Muscle layer of colon (tissue), 2 donors: Measurements from ENCODE around the gene PCSK6.

ENCODE experiments used
- H3K27ac ChIP-seq: one replicate; pipeline ENCODE4 v1.7.0; 2013; ENCODE audit warnings: low read depth, mild to moderate bottlenecking, low read length, moderate library complexity
- H3K27me3 ChIP-seq, 2 donors: one replicate each; pipeline ENCODE4 v1.7.0; 2013; ENCODE audit warnings: low read length in 2 of 2, mild to moderate bottlenecking in 2 of 2; ENCODE audit not compliant: insufficient read depth in 2 of 2, control insufficient read depth in 1 of 2
- H3K36me3 ChIP-seq: one replicate; pipeline ENCODE4 v1.7.0; 2013; ENCODE audit warnings: mild to moderate bottlenecking, low read length; ENCODE audit not compliant: insufficient read depth
- H3K4me1 ChIP-seq: one replicate; pipeline ENCODE4 v1.7.0; 2013; ENCODE audit warnings: mild to moderate bottlenecking, low read length; ENCODE audit not compliant: insufficient read depth
- H3K4me3 ChIP-seq, 2 donors: one replicate each; pipeline ENCODE4 v1.7.0; 2013; ENCODE audit warnings: low read length in 2 of 2, low read depth in 1 of 2, mild to moderate bottlenecking in 1 of 2, moderate library complexity in 1 of 2
- H3K9ac ChIP-seq: one replicate; pipeline ENCODE4 v1.7.0; 2013; ENCODE audit warnings: low read length
- H3K9me3 ChIP-seq: one replicate; pipeline ENCODE4 v1.7.0; 2013; ENCODE audit warnings: mild to moderate bottlenecking, low read length
- donor health status: abdominal sarcoma.
- donor health status: Adenocarcinoma of cecum.

PCSK6 gene

GRCh38 chr15:101317336-101317872 lies 172.1 kb downstream of the PCSK6 start:
- H3K27me3 ChIP-seq = peaks cover 0 to 11% of the 10 kb centered on the region in 2 donors
- no peak overlapping the region for H3K4me3 ChIP-seq
- no peaks in the 10 kb centered on the region for H3K4me1 ChIP-seq
- no peak overlapping the region for H3K27ac ChIP-seq
- H3K9me3 ChIP-seq = no peaks in the 10 kb centered on the region
- H3K9ac ChIP-seq = no peak overlapping the region
- H3K36me3 ChIP-seq = no peaks in the 10 kb centered on the region

- Histone ChIP-seq H3K36me3 (no peaks in the 10 kb centered on the region), H3K27ac (no peak overlapping the region), H3K4me3 (no peak overlapping the region), H3K4me1 (no peaks in the 10 kb centered on the region), H3K27me3 (peaks cover 0 to 11% of the 10 kb centered on the region in 2 donors), H3K9ac (no peak overlapping the region), H3K9me3 (no peaks in the 10 kb centered on the region)
Measured at GRCh38 chr15:101316529-101316928, 173.0 kb downstream of the PCSK6 start.

- Histone ChIP-seq H3K36me3 (no peaks in the 10 kb centered on the region), H3K27ac (no peak overlapping the region), H3K4me1 (no peaks in the 10 kb centered on the region), H3K9me3 (no peaks in the 10 kb centered on the region), H3K9ac (no peak overlapping the region), H3K4me3 (no peak overlapping the region), H3K27me3 (peaks cover 0 to 6% of the 10 kb centered on the region in 2 donors)
Measured at GRCh38 chr15:101315736-101316135, 173.8 kb downstream of the PCSK6 start.

- Histone ChIP-seq H3K36me3 (no peaks in the 10 kb centered on the region), H3K4me3 (no peak overlapping the region), H3K4me1 (no peaks in the 10 kb centered on the region), H3K27ac (no peak overlapping the region), H3K9me3 (no peaks in the 10 kb centered on the region), H3K9ac (no peak overlapping the region), H3K27me3 (no peaks in the 10 kb centered on the region)
Measured at GRCh38 chr15:101314336-101315125, 175.0 kb downstream of the PCSK6 start.

- Histone ChIP-seq H3K27me3 (no peaks in the 10 kb centered on the region), H3K9ac (no peak overlapping the region), H3K36me3 (no peaks in the 10 kb centered on the region), H3K4me3 (no peak overlapping the region), H3K4me1 (no peaks in the 10 kb centered on the region), H3K9me3 (no peaks in the 10 kb centered on the region), H3K27ac (no peak overlapping the region)
Measured at GRCh38 chr15:101313041-101313761, 176.3 kb downstream of the PCSK6 start.

- no peak overlapping the region for H3K9ac ChIP-seq
- no peaks in the 10 kb centered on the region for H3K9me3 ChIP-seq
- no peak overlapping the region for H3K4me3 ChIP-seq
- H3K27me3 ChIP-seq = no peaks in the 10 kb centered on the region
- no peaks in the 10 kb centered on the region for H3K36me3 ChIP-seq
- H3K4me1 ChIP-seq = no peaks in the 10 kb centered on the region
- no peak overlapping the region for H3K27ac ChIP-seq
Measured at GRCh38 chr15:101310508-101310907, 179.0 kb downstream of the PCSK6 start.

GRCh38 chr15:101310161-101310480 lies 179.4 kb downstream of the PCSK6 start:
- Histone ChIP-seq H3K27me3 (no peaks in the 10 kb centered on the region), H3K4me3 (no peak overlapping the region), H3K36me3 (no peaks in the 10 kb centered on the region), H3K27ac (no peak overlapping the region), H3K9me3 (no peaks in the 10 kb centered on the region), H3K9ac (no peak overlapping the region), H3K4me1 (no peaks in the 10 kb centered on the region)

- H3K9ac ChIP-seq = no peak overlapping the region
- no peaks in the 10 kb centered on the region for H3K36me3 ChIP-seq
- no peaks in the 10 kb centered on the region for H3K27me3 ChIP-seq
- H3K4me1 ChIP-seq = no peaks in the 10 kb centered on the region
- H3K27ac ChIP-seq = no peak overlapping the region
- no peak overlapping the region for H3K4me3 ChIP-seq
- H3K9me3 ChIP-seq = no peaks in the 10 kb centered on the region
Measured at GRCh38 chr15:101309436-101310160, 179.9 kb downstream of the PCSK6 start.

- H3K36me3 ChIP-seq = no peaks in the 10 kb centered on the region
- no peaks in the 10 kb centered on the region for H3K27me3 ChIP-seq
- H3K27ac ChIP-seq = no peak overlapping the region
- no peak overlapping the region for H3K9ac ChIP-seq
- no peak overlapping the region for H3K4me3 ChIP-seq
- H3K9me3 ChIP-seq = no peaks in the 10 kb centered on the region
- H3K4me1 ChIP-seq = no peaks in the 10 kb centered on the region
Measured at GRCh38 chr15:101308604-101309435, 180.7 kb downstream of the PCSK6 start.

GRCh38 chr15:101307897-101308603 lies 181.5 kb downstream of the PCSK6 start:
- Histone ChIP-seq H3K27ac (no peak overlapping the region), H3K27me3 (no peaks in the 10 kb centered on the region), H3K9ac (no peak overlapping the region), H3K9me3 (no peaks in the 10 kb centered on the region), H3K36me3 (no peaks in the 10 kb centered on the region), H3K4me3 (no peak overlapping the region), H3K4me1 (no peaks in the 10 kb centered on the region)
